RWPE2 (cell line): Measurements from ENCODE around the gene OR1D5.

Source experiments
- ATAC-seq: fragments of 200-7000 bp; cut with Tn5 transposase; 3 replicates; pipeline ENCODE4 v1.9.1; 2021; ENCODE audit warnings: low read depth
- DNase-seq: peaks from one replicate; pipeline ENCODE4 v3.0.0-alpha.2; 2020; ENCODE audit warnings: low spot score
- H3K27ac ChIP-seq: fragments of 450-650 bp; 2 replicates; pipeline ENCODE4 v1.5.1; 2017; ENCODE audit warnings: mild to moderate bottlenecking; ENCODE audit not compliant: poor library complexity, severe bottlenecking
- H3K27me3 ChIP-seq: fragments of 250-450 bp; sonication (Bioruptor Pico); 2 replicates; pipeline ENCODE4 v1.5.1; 2021; ENCODE audit warnings: mild to moderate bottlenecking, moderate library complexity; ENCODE audit not compliant: insufficient read depth, poor library complexity, severe bottlenecking
- H3K36me3 ChIP-seq: fragments of 250-450 bp; sonication (Bioruptor Pico); 2 replicates; pipeline ENCODE4 v1.5.1; 2020; ENCODE audit warnings: low read depth, mild to moderate bottlenecking, moderate library complexity
- H3K4me1 ChIP-seq: fragments of 250-450 bp; sonication (Bioruptor Pico); 2 replicates; pipeline ENCODE4 v1.5.1; 2021; ENCODE audit warnings: mild to moderate bottlenecking, moderate library complexity; ENCODE audit not compliant: insufficient read depth, poor library complexity, severe bottlenecking
- H3K4me3 ChIP-seq: fragments of 250-450 bp; sonication (Bioruptor Pico); 2 replicates; pipeline ENCODE4 v1.5.1; 2021; ENCODE audit warnings: mild to moderate bottlenecking, moderate library complexity; ENCODE audit not compliant: severe bottlenecking
- H3K9me3 ChIP-seq: fragments of 250-450 bp; sonication (Bioruptor Pico); 2 replicates; pipeline ENCODE4 v1.5.1; 2021; ENCODE audit warnings: mild to moderate bottlenecking, moderate library complexity; ENCODE audit not compliant: severe bottlenecking
- TF ChIP-seq, protein P1 (sequence below): fragments of 450-650 bp; IDR thresholded peaks from one replicate; pipeline ENCODE4 v1.5.1; 2017; ENCODE audit warnings: mild to moderate bottlenecking, moderate library complexity; ENCODE audit not compliant: poor library complexity, severe bottlenecking

OR1D5 gene

GRCh38 chr17:3038941-3039340 lies 24.5 kb downstream of the OR1D5 start:
- no peaks in the 10 kb centered on the region for H3K36me3 ChIP-seq
- TF ChIP-seq, protein P1, sequence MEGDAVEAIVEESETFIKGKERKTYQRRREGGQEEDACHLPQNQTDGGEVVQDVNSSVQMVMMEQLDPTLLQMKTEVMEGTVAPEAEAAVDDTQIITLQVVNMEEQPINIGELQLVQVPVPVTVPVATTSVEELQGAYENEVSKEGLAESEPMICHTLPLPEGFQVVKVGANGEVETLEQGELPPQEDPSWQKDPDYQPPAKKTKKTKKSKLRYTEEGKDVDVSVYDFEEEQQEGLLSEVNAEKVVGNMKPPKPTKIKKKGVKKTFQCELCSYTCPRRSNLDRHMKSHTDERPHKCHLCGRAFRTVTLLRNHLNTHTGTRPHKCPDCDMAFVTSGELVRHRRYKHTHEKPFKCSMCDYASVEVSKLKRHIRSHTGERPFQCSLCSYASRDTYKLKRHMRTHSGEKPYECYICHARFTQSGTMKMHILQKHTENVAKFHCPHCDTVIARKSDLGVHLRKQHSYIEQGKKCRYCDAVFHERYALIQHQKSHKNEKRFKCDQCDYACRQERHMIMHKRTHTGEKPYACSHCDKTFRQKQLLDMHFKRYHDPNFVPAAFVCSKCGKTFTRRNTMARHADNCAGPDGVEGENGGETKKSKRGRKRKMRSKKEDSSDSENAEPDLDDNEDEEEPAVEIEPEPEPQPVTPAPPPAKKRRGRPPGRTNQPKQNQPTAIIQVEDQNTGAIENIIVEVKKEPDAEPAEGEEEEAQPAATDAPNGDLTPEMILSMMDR: no peak
- H3K27ac ChIP-seq: no peak overlapping the region
- no peaks in the 10 kb centered on the region for H3K27me3 ChIP-seq
- DNase-seq: no peak
- H3K4me3 ChIP-seq: no peak overlapping the region
- no peaks in the 10 kb centered on the region for H3K9me3 ChIP-seq
- ATAC-seq: peak; percentile 20; the same call in 2 of the 3 replicates
- H3K4me1 ChIP-seq: no peaks in the 10 kb centered on the region

DNA sequence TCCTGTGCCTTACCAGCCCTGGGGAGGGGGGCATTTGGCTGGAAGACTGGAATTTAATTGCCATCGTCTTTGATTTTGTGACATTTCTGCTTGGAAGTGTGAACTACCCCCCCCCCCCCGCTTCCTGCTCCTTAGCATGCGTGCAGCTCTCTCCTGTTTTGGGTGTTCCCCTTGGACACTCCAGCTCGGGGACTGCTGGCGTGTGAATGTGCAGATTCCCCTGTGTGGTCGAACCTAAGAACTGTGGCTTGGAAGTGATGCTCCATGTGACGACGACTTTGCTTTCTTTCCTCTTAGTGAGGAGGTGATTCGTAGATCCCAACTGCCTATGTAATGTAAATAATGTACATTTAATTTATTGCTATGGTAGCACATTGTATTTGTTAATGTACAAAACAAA lies 26.1 kb downstream of the OR1D5 start:
- Histone ChIP-seq H3K4me3 (no peak overlapping the region), H3K4me1 (no peaks in the 10 kb centered on the region), H3K36me3 (no peaks in the 10 kb centered on the region), H3K27me3 (no peaks in the 10 kb centered on the region), H3K27ac (no peak overlapping the region), H3K9me3 (no peaks in the 10 kb centered on the region)
- ATAC-seq (no peak), DNase-seq (no peak)
- TF ChIP-seq, protein P1: no peak

DNA sequence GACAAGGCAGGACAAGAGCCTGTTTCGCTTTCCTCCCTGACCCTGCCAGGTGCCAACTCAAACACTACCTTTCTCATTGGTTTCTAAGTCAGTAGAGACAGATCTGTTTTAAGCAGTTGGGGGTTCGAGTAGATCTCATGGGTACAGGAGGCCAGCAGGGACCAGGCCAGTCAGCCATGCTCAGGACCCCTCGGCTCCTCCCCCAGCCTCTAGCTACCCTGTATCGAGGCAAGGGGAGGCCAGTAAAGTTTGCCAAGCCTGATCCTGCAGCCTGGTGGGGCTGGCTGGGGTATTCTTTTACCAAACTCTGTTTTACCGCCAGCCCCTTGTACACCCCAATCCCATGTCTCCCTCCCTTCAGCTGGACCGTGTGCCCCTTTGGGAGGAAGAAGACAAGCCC lies 26.6 kb downstream of the OR1D5 start:
- Histone ChIP-seq H3K27me3 (no peaks in the 10 kb centered on the region), H3K36me3 (no peaks in the 10 kb centered on the region), H3K27ac (no peak overlapping the region), H3K9me3 (no peaks in the 10 kb centered on the region), H3K4me1 (no peaks in the 10 kb centered on the region), H3K4me3 (no peak overlapping the region)
- ATAC-seq: no peak
- no peak for DNase-seq
- TF ChIP-seq, protein P1: no peak

- Histone ChIP-seq H3K27me3 (no peaks in the 10 kb centered on the region), H3K4me1 (no peaks in the 10 kb centered on the region), H3K4me3 (no peak overlapping the region), H3K27ac (no peak overlapping the region), H3K9me3 (no peaks in the 10 kb centered on the region), H3K36me3 (peaks cover under 1% of the 10 kb centered on the region)
- DNase-seq (no peak), ATAC-seq (no peak)
- TF ChIP-seq, protein P1: no peak
These were observed 27.5 kb downstream of the OR1D5 start for GRCh38 chr17:3035968-3036280.

DNA sequence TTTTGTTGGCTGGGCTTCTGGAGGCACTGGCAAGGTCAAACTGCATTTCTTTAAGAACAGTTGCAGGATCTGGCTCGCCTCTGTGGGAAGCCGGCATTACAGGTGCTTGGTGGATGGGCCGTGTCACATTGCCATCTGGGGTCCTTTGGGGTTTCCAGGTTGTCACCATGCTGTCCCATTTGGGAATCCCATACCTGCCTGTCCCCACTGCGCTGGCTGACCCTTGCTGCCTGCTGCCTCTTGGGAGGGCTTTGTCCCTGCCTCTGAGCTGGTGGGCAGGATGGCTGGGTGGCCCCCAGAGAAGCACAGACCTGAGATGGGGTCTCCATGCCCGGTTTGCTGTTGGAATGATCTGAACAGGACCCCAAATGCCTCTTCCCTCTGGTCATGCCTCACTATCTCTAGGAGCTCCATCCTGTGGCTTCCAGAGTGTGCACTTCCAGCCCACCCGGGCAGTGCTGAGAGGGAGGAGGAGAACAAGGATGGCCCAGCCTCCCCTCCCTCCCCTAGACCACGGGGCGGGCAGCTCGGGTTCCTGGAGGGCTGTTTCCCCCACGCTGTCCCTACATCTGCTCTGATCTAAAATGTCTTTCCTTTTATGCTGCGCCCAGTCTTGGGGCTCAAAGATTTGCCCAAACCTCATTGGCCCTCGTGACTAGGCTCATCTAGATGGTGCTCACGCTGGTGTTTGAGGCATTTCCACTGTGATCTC lies 28.0 kb downstream of the OR1D5 start:
- peaks cover 6% of the 10 kb centered on the region for H3K36me3 ChIP-seq
- H3K4me3 ChIP-seq: no peak overlapping the region
- ATAC-seq: no peak
- no peaks in the 10 kb centered on the region for H3K9me3 ChIP-seq
- no peak for DNase-seq
- no peaks in the 10 kb centered on the region for H3K27me3 ChIP-seq
- TF ChIP-seq, protein P1: no peak
- no peak overlapping the region for H3K27ac ChIP-seq
- peaks cover under 1% of the 10 kb centered on the region for H3K4me1 ChIP-seq
